Panc1 (cell line): ENCODE measurements around the gene RALA. TPM values are rescaled to one million over a fixed set of nuclear protein-coding genes. Genes with fewer than 3 reads are reported as not detected.

Experiments used
- ATAC-seq: fragments of 200-7000 bp; cut with Tn5 transposase; 2 replicates; pipeline ENCODE4 v1.9.1; 2020; ENCODE audit warnings: mild to moderate bottlenecking, moderate library complexity
- BruUV-seq: library from RNA; stranded (reverse); fragments of 400-500 nt; replicated peaks from 2 replicates; lab custom pipeline; 2021; lab: Mats Ljungman, UMichigan
- CTCF ChIA-PET: fragments of 300-600 bp; sonication (Branson Sonifier 250); formaldehyde crosslinking; loops from one replicate; lab custom pipeline; 2022; ENCODE audit warnings: antibody characterized with exemption; lab: Charles Lee
- POLR2A ChIA-PET: fragments of 300-600 bp; sonication (Branson Sonifier 250); formaldehyde crosslinking; loops from one replicate; lab custom pipeline; 2022; ENCODE audit warnings: antibody characterized with exemption; lab: Charles Lee
- DNase-seq: peaks from one replicate; pipeline ENCODE4 v3.0.0-alpha.2; 2010; ENCODE audit warnings: low read depth, low spot score
- H3K27ac ChIP-seq: 2 replicates; pipeline ENCODE4 v1.5.1; 2011; ENCODE audit warnings: mild to moderate bottlenecking, low read length, inconsistent platforms
- H3K27me3 ChIP-seq: fragments of 200-500 bp; sonication (Bioruptor generic); 2 replicates; pipeline ENCODE4 v1.6.0; 2014; ENCODE audit warnings: low read length, inconsistent platforms; ENCODE audit not compliant: control insufficient read depth, insufficient read depth
- H3K36me3 ChIP-seq: fragments of 200-500 bp; sonication (Bioruptor generic); 2 replicates; pipeline ENCODE4 v1.5.1; 2014; ENCODE audit warnings: inconsistent platforms, mild to moderate bottlenecking, low read length, moderate library complexity; ENCODE audit not compliant: control insufficient read depth, insufficient read depth
- H3K4me1 ChIP-seq: 2 replicates; pipeline ENCODE4 v1.5.1; 2011; ENCODE audit warnings: inconsistent platforms, mild to moderate bottlenecking, low read length, moderate library complexity; ENCODE audit not compliant: control insufficient read depth, insufficient read depth
- H3K4me3 ChIP-seq, 2 experiments: 2 replicates each; pipeline ENCODE4 v1.5.1; 2011 to 2012; ENCODE audit warnings: low read depth in 2 of 2, low read length in 2 of 2, mild to moderate bottlenecking in 2 of 2, inconsistent platforms in 1 of 2, moderate library complexity in 1 of 2
- H3K9me3 ChIP-seq: fragments of 200-500 bp; sonication (Bioruptor generic); 2 replicates; pipeline ENCODE4 v1.5.1; 2014; ENCODE audit warnings: low read depth, mild to moderate bottlenecking, inconsistent platforms, low read length, moderate library complexity; ENCODE audit not compliant: control insufficient read depth, insufficient read depth
- CTCF ChIP-seq: fragments of 450-650 bp; IDR thresholded peaks from 2 replicates; pipeline ENCODE4 v1.5.1; 2017; ENCODE audit warnings: mild to moderate bottlenecking
- POLR2AphosphoS5 ChIP-seq: IDR thresholded peaks from 2 replicates; pipeline ENCODE4 v1.6.1; 2012; ENCODE audit warnings: mild to moderate bottlenecking, low read depth, low read length, moderate library complexity
- REST ChIP-seq, 2 experiments: IDR thresholded peaks; 2 replicates each; pipeline ENCODE4 v1.6.1; 2011 to 2012; ENCODE audit warnings: low read depth in 2 of 2, control low read depth in 1 of 2, low read length in 1 of 2, mild to moderate bottlenecking in 1 of 2, moderate library complexity in 1 of 2; ENCODE audit not compliant: insufficient read depth in 1 of 2
- SIN3A ChIP-seq: IDR thresholded peaks from 2 replicates; pipeline ENCODE4 v1.6.1; 2012; ENCODE audit warnings: low read depth, mild to moderate bottlenecking, low read length, moderate library complexity, borderline replicate concordance; ENCODE audit not compliant: insufficient read depth
- TCF7L2 ChIP-seq: IDR thresholded peaks from 2 replicates; pipeline ENCODE4 v1.6.1; 2011; ENCODE audit warnings: mild to moderate bottlenecking, low read depth, low read length, inconsistent platforms
- in situ Hi-C: cut with HindIII; loops from 2 replicates; pipeline ENCODE4 v1.10.0; 2016; ENCODE audit warnings: low sequenced_read_pairs, low pct_unique_long_range_greater_than_20kb
- intact Hi-C: fragments of 100-400 bp; cut with micrococcal nuclease; formaldehyde crosslinking; loops from one replicate; pipeline ENCODE4 v1.10.0; 2022; ENCODE audit not compliant: unreplicated experiment
- total RNA-seq: library from RNA; stranded (reverse); gene quantifications from one replicate; pipeline ENCODE4 v1.2.1, GENCODE V29; 2021; ENCODE audit not compliant: unreplicated experiment

The RALA gene
- total RNA-seq, 1 experiment from 2014 or later = 34.3 TPM

DNA sequence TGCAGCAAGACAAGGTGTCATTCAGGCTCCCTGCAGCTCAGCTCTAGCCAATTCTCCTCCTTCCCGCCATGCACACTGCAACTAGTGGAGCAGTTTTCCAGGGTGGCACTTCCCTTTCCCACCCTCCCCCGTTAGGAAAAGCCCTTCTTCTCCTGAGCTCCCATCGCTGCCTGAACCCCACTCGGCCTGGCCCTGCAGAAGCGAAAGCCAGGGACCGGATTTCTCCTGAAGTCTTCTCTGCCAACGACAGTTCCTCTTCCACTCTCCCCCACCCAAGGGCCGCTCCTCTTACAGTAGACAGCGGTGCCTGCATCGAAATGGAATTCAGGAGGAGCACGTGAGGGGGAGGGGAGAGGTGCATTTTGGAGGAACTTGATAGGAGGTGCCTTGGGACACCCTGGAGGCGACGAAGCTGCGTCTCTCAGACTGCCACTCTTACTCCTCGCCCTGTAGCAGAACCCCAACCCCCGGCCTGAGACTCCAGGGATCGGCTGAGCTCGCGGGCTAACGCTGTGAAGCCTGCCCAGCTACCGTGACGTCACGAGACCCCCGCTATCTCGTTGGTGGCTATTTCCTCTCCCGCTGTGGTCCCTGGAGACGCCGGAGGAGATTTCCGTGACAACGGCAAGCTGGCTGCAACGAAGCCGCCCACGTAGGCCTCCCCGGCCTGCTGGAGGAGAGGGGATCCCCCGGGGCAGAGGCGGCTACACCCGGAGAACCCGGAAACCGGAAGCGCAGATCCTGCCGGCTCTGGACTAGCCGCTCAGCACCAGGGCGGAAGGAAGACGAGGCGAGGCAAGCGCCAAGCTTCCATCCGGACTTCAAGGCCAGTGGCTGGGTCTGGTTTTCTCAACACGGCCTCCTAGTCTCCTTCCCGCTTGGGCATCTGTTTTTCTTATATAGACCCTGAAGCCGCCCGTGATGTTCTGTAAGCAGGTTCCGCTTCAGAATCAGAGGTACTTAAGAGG, 109.7 kb downstream of the RALA start:
- in situ Hi-C loops (no loop called here), intact Hi-C loops (no loop called here)
- POLR2A ChIA-PET = interaction anchor here (0.6 kb wide), 1 partner anchor 22 kb away, joined by 11 read pairs; no protein-coding TSS in a partner anchor
- Histone ChIP-seq H3K27me3 (no peaks in the 10 kb centered on the region), H3K36me3 (no peaks in the 10 kb centered on the region), H3K4me3 (peak overlapping the region; percentile 65 to 68), H3K4me1 (peaks cover 24% of the 10 kb centered on the region), H3K9me3 (no peaks in the 10 kb centered on the region), H3K27ac (peak overlapping the region; percentile 90)
- ATAC-seq = peak; percentile 98
- CTCF ChIA-PET = interaction anchor here (0.7 kb wide), 1 partner anchor 153 kb away, joined by 3 read pairs; no protein-coding TSS in a partner anchor
- BruUV-seq = no TSS peak
- peak; percentile 70 for TF ChIP-seq POLR2AphosphoS5
- TF ChIP-seq CTCF = no peak
- TF ChIP-seq SIN3A = peak; percentile 70; the same call in 1 of the 2 replicates
- TF ChIP-seq TCF7L2 = 0 out of 2 replicates have a peak, but pooled peaks have one; percentile 56
- peak in 1 of 2 experiments; percentile 60; a peak in 1 of 4 replicates for TF ChIP-seq REST (IDR thresholded peaks at IDR 0.05; ENCODE audit: insufficient read depth in 1 of 2, low read depth in 2 of 2, low read length in 1 of 2)
- DNase-seq = peak; percentile 79

- in situ Hi-C loops = no loop called here
- H3K27ac ChIP-seq = peak overlapping the region; percentile 90
- intact Hi-C loops = no loop called here
- DNase-seq (no peak), ATAC-seq (peak; percentile 22; the same call in 1 of the 2 replicates)
- POLR2A ChIA-PET = no interaction called here
- H3K9me3 ChIP-seq = no peaks in the 10 kb centered on the region
- CTCF ChIA-PET = interaction anchor here (1.1 kb wide), 1 partner anchor 153 kb away, joined by 4 read pairs; no protein-coding TSS in a partner anchor
- peak overlapping the region; percentile 65 to 68 for H3K4me3 ChIP-seq
- BruUV-seq = TSS peak; percentile 84
- H3K4me1 ChIP-seq = peaks cover 24% of the 10 kb centered on the region
- TF ChIP-seq CTCF = no peak
- no peaks in the 10 kb centered on the region for H3K27me3 ChIP-seq
- H3K36me3 ChIP-seq = no peaks in the 10 kb centered on the region
Observed at GRCh38 chr7:39733881-39734632, 110.7 kb downstream of the RALA start.
